SH-SY5Y (cell line): ENCODE data around the gene NFAT5.

Experiments
- GATA2 ChIP-seq: IDR thresholded peaks from 2 replicates; pipeline ENCODE4 v1.6.1; 2011; ENCODE audit warnings: mild to moderate bottlenecking, low read depth, low read length
- GATA3 ChIP-seq: IDR thresholded peaks from 2 replicates; pipeline ENCODE4 v1.6.1; 2011; ENCODE audit warnings: low read depth, mild to moderate bottlenecking, low read length, moderate library complexity

Gene NFAT5

DNA sequence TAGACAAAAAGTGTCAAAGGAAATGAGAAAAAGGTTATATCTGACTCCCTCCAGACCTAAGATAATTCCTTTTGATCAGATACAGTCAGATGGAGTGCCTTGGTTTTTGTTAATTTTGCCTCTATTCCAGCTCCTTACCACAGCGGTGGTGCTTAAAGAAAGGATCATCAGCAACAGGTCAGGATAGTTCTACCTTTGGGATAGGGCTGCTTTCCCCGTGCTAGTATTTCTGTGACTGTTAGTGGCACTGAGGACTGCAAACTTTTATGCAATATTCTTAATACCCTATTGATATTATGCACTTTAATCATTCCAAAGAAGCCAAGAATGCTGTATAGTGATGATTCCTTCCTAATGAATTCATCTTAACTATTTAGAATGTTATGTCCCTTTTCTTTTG, 136.1 kb downstream of the NFAT5 start:
- no peak for TF ChIP-seq GATA2
- TF ChIP-seq GATA3: no peak

DNA sequence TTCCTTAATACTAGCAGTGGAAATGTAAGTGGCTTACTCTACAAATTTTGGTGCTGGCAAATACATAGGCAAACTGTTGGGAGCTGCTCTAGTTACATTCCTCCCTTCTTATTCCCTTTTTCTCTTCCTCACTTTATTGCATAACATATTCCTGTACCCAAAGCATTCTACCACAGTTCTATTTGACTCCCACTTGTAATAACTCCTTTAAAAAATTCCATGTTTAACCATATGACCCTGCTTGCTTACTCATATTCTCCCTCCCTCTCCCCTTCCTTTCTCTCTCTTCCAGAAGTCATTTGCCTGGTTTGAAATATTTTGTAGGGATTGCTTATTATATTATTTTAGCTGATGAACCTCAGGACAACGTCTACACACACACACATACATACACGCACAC, 137.9 kb downstream of the NFAT5 start:
- TF ChIP-seq GATA3 (no peak), GATA2 (no peak)

DNA sequence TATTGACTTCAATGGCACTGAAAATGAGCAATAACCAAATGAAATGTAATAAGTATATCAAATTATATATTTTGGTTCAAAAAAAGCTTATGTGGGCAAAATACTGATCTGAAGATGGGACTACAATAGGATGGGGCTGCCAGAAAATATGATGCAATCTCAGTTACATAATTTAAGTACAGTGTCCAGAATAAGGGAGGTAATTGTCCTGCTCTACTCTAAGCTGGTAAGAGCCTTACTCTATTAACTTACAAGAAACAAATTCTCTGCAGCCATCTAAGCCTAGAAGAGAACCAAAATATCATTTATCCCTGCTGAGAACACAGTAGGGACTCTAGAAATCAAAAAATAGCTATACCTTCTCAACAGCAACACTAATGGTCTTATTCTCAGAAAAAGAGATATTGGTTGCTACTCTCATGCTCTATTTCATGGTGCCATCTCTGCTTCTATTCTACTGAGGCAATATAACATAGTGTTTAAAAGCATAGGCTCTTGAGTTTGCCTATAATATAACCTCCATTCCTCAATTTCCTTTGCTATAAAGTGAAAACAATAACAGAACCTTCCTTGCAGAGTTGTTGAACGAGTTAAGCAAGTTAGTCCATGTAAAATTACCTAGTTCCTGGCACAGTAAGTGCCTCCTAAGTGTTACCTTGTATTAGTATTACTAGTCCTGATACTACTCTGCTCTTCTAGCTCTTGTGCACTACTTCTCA, 140.6 kb downstream of the NFAT5 start:
- no peak for TF ChIP-seq GATA2
- no peak for TF ChIP-seq GATA3

DNA sequence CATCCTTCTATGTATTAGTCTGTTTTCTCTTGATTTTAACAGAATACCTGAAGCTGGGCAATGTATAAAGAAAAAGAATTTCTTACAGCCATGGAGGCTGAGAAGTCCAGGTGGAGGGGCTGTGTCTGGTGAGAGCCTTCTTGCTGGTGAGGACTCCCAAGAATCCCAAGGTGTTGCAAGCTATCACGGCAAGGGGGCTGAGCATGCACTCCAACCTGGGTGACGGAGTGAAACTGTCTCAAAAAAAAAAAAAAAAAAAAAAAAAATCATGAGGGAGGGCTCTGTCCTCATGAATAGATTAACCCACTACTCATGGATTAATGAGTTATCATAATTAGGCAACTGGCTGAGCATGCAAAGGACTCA, 141.2 kb downstream of the NFAT5 start:
- TF ChIP-seq GATA2 (no peak), GATA3 (no peak)

DNA sequence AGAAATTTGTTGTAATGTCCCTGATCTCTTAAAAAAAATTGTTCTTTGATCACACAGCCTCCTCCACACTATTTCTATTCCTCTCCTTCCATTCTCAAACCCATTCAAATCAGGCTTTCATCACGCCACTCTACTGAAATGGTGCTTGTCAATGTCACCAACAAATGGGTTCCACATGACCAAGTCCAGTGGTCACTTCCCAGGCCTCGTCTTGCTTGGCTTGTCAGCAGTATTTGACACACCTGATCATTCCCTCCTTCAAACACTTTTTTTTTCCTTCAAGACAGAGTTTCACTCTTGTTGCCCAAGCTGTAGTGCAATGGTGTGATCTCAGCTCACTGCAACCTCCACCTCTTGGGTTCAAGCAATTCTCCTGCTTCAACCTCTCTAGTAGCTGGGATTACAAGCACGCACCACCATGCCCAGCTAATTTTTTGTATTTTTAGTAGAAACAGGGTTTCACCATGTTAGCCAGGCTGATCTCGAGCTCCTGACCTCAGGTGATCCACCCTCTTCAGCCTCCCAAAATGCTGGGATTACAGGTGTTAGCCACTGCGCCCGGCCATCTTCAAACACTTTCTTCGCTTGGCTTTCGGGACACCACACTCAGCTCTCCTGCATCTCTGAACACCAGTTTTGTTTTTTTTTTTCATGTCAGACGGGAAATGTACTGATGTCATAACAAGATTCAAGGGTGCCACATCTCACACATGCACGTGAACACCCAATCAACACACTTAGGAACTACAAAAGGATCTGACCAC, 142.3 kb downstream of the NFAT5 start:
- no peak for TF ChIP-seq GATA2
- TF ChIP-seq GATA3: no peak

DNA sequence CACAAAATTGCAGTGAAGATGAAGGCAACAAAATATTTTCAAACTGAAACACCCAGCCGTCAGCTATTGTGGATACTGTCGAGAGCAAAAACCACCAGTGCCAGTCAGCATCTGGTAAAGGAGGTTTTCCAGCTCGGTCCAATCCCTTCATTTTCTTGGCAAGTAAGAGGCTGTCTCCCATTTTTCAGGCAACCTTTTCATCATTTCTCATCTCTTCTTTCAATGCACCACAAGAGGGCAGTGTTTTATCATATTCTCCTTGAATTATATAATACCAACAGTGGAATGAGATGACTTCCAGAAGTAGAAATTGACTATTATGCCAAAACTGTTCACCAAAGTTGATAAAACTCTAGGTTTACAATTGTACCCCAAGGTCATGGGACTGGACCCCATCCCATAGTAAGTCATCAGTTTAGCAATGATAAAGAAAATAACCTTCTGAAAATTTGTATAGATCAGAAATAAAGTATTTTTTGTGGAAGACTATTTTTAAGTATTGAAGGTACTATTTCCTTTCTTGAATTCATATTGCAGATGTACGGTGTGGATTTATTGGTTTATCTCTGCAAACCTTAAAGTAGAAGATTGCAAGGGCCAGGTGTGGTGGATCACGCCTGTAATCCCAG, 143.8 kb downstream of the NFAT5 start:
- TF ChIP-seq GATA2: no peak
- no peak for TF ChIP-seq GATA3

DNA sequence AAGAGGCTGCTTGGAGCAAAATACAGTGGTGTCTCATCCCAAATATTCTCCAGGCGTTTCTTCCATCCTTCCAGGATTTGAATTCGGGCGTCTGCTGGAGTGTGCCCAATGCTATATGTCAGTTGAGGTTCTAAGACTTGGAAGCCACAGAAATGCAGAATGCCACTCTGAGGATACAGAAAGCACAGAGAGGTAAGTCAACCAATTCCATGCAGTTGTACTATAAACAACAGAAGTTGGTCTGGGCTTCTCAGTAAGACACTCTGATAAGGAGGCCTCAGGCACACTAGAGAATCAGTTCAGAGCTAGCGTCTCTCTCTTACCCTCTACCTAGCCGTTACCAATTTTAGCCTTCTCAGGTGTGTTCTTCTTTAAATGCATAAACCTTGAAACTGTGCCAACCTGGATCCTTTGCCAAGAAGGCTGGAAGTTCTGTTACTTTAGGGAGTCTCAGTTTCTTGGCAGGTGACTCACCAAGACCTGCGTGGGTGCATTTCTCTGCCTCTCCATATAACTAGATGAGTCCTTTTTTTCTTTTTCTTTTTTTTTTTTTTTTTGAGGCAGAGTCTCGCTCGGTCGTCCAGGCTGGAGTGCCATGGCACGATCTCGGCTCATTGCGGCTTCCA, 145.5 kb downstream of the NFAT5 start:
- no peak for TF ChIP-seq GATA3
- TF ChIP-seq GATA2: no peak

DNA sequence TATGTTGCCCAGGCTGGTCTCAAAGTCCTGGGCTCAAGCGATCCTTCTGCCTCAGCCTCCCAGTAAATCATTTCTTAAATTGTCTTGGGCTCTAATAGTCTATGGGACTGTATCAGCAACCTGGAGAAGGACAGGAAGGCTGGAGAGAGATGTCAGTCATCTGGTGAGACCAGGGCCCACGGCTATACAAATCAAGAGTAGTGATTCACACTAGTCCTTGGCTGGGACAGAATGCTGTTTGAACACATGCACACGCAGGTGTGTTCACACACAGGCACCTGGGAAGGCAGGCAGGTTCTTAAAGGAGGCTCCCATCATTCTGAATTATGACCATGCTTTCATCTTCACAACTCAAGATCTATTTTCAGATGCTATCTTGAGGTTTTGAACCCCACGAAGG, 146.5 kb downstream of the NFAT5 start:
- TF ChIP-seq GATA2: no peak
- no peak for TF ChIP-seq GATA3

DNA sequence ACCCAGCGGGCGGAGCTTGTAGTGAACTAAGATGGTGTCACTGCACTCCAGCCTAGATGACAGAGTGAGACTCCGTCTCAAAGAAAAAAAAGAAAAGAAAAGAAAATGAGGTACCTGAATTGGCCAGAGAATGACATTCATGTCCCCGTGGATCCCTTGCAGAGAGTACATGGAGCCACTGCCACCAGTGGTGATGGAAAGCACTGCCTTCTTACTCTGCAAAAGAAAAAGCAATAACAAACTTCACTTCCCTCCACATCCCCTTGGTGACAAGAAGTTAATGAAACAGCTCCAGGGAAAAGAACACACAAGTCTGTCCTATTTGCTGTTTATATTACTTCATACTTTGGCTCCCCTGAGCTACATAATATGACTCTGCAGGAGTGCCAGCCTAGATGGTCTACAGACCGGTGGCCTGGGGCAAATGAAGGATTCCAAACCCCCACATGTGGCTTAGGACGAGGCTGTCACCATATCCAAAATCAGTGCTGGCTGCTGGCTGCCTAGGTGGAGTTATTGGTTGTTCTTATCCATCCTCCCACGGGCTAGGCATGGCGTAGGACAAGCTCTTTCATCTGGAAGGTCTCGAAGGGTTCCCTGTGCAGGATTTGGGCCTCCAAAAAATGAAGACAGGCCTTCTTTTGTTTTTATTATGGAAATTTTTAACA, 147.3 kb downstream of the NFAT5 start:
- TF ChIP-seq GATA2: no peak
- TF ChIP-seq GATA3: no peak

DNA sequence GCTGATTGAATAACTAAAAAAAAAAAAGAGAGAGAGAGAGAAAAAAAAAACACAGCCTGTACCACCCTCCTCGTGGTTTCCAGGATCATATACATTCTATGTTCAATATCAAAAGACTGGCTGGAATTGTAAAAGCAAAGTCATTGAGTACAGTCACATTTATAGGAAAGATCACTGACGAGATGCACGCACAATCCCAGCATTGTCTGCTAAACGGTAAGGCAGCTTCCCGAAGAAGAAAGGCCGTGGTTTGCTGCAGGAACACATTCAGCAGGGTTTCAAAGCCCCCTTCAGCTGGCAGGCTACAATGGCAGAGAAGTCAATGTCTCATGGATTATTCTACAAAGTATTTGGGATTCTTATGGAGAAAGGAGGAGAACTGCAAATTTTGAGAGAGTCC, 151.3 kb downstream of the NFAT5 start:
- TF ChIP-seq GATA3: no peak
- TF ChIP-seq GATA2: no peak

DNA sequence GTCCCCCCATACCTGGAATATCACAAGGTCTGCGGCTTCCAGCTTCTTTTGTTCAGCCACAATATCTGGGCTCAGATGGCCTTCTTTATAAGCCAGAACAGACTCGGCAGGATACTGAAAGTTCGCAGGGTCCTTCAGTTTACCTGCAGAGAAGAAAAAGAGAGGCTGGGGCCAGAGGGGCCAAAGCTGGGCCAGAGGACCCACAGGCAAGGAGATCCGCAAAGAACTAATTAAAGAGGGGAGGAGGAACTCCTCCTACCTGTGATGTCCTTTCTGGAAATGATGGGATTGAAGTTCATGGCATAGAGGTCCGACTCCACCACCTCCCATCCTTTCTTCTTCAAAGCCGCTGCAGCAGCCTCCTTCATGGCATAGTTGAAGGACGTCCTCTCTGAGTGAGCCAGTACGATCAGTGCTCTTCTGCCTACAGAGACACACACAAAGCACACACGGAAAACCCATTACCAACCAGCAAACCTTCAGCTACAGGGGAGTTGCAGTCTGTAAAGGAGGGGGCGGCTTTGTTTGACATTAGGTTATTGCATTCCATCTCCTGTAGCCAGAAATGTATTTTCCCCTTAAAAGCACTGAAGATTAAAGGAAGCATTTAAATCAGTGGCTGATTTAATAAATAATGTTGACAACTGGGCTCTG, 152.5 kb downstream of the NFAT5 start:
- no peak for TF ChIP-seq GATA2
- no peak for TF ChIP-seq GATA3

DNA sequence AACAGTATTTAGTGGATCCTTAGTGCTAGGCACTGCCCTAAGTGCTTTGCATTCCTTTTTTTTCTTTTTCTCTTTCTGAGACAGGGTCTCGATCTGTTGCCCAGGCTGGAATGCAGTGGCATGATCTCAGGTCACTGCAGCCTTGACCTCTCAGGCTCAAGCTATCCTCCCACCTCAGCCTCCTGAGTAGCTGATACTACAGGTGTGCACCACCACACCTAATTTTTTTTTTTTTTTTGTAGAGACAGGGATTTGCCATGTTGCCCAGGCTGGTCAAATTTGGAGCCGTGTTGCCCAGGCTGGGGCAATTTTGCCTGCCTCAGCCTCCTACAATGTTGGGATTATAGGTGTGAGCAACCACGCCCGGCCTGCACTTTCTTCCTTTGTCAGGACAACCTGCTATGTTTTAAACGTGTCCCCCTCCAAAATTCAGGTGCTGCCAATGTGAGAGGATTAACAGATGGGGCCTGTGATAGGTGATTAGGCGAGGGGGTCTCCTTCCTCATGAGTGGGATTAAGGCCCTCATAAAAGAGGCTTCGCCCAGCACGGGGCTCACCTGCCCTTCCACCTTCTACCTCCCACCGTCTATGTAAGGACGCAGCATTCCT, 155.2 kb downstream of the NFAT5 start:
- TF ChIP-seq GATA3 (no peak), GATA2 (no peak)

DNA sequence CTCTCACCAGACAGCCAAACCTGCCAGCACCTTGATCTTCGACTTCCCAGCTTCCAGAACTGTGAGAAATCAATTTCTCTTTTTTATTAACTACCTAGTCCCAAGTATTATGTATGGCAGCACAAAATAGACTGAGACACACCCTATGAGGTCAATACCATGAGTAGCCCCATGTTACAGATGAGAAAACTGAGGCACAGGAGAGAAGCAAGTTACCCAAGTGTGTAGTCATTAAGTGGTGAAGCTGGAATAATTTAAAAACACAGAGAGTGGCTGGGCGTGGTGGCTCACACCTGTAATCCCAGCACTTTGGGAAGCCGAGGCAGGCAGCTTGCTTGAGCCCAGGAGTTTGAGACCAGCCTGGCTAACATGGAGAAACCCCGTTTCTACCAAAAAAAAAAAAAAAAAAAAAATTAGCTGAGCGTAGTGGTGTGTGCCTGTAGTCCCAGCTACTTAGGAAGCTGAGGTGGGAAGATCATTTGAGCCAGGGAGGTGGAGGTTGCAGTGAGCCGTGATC, 155.7 kb downstream of the NFAT5 start:
- TF ChIP-seq GATA3: no peak
- TF ChIP-seq GATA2: no peak
